Esophagus muscularis mucosa (tissue), 4 donors: ENCODE measurements around the gene ARFGAP1.

ENCODE experiments used
- EP300 ChIP-seq: sonication (generic); formaldehyde crosslinking; IDR thresholded peaks from one replicate; pipeline ENCODE4 v1.6.1; 2017; ENCODE audit warnings: antibody characterized with exemption
- POLR2A ChIP-seq: fragments of 450-650 bp; IDR thresholded peaks from one replicate; pipeline ENCODE4 v1.6.1; 2017; ENCODE audit warnings: antibody characterized with exemption, moderate library complexity, mild to moderate bottlenecking, low read depth
- POLR2AphosphoS5 ChIP-seq, 2 donors: sonication (generic); formaldehyde crosslinking; IDR thresholded peaks; one replicate each; pipeline ENCODE4 v1.6.1; 2017; ENCODE audit warnings: antibody characterized with exemption in 2 of 2
- TF ChIP-seq, protein P1 (sequence below), 3 experiments: fragments of 200-600 bp in 2 of 3; fragments of 450-650 bp in 1 of 3; sonication (generic) in 2 of 3; IDR thresholded peaks; one replicate each; pipeline ENCODE4 v1.5.1; 2017 to 2019; ENCODE audit warnings: antibody characterized with exemption in 3 of 3, mild to moderate bottlenecking in 2 of 3, moderate library complexity in 1 of 3

DNA sequence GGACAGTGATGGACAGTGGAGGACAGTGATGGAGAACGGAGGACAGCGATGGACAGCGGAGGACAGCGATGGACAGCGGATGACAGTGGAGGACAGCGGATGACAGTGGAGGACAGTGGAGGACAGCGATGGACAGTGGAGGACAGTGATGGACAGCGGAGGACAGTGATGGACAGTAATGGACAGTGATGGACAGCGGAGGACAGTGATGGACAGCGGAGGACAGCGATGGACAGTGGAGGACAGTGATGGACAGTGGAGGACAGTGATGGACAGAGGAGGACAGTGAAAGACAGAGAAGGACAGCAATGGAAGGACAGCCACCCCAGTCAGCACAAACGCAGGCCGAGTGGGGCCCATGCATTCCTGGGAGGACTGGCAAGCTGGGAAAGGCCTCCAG lies 15.0 kb upstream of the ARFGAP1 start:
- TF ChIP-seq, protein P1, sequence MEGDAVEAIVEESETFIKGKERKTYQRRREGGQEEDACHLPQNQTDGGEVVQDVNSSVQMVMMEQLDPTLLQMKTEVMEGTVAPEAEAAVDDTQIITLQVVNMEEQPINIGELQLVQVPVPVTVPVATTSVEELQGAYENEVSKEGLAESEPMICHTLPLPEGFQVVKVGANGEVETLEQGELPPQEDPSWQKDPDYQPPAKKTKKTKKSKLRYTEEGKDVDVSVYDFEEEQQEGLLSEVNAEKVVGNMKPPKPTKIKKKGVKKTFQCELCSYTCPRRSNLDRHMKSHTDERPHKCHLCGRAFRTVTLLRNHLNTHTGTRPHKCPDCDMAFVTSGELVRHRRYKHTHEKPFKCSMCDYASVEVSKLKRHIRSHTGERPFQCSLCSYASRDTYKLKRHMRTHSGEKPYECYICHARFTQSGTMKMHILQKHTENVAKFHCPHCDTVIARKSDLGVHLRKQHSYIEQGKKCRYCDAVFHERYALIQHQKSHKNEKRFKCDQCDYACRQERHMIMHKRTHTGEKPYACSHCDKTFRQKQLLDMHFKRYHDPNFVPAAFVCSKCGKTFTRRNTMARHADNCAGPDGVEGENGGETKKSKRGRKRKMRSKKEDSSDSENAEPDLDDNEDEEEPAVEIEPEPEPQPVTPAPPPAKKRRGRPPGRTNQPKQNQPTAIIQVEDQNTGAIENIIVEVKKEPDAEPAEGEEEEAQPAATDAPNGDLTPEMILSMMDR (IDR thresholded peaks at IDR 0.05): no peak
- TF ChIP-seq POLR2A: no peak
- no peak for TF ChIP-seq POLR2AphosphoS5 (IDR thresholded peaks at IDR 0.05)
- TF ChIP-seq EP300: no peak
